A549 (cell line): ENCODE measurements around the gene ERICH6.

Experiments used
- CTCF ChIP-seq: fragments of >200 bp; sonication (Bioruptor Twin); formaldehyde crosslinking; IDR thresholded peaks from 3 replicates; pipeline ENCODE4 v1.5.1; 2016
- EHMT2 ChIP-seq: fragments of 200-600 bp; sonication (generic); IDR thresholded peaks from 2 replicates; pipeline ENCODE4 v1.6.1; 2016; ENCODE audit warnings: antibody characterized with exemption, low read depth, mild to moderate bottlenecking, moderate library complexity
- KDM1A ChIP-seq: fragments of 200-600 bp; sonication (generic); IDR thresholded peaks from 2 replicates; pipeline ENCODE4 v1.6.1; 2016; ENCODE audit warnings: low read depth, mild to moderate bottlenecking
- POLR2A ChIP-seq: IDR thresholded peaks from 2 replicates; pipeline ENCODE4 v1.6.1; 2012; ENCODE audit warnings: mild to moderate bottlenecking, low read length
- TF ChIP-seq, protein P1 (sequence below): fragments of 200-600 bp; sonication (generic); IDR thresholded peaks from 2 replicates; pipeline ENCODE4 v1.6.1; 2016; ENCODE audit warnings: antibody characterized with exemption, mild to moderate bottlenecking, moderate library complexity
- TF ChIP-seq, protein P2 (sequence below): IDR thresholded peaks from 2 replicates; pipeline ENCODE4 v1.6.1; 2012

DNA sequence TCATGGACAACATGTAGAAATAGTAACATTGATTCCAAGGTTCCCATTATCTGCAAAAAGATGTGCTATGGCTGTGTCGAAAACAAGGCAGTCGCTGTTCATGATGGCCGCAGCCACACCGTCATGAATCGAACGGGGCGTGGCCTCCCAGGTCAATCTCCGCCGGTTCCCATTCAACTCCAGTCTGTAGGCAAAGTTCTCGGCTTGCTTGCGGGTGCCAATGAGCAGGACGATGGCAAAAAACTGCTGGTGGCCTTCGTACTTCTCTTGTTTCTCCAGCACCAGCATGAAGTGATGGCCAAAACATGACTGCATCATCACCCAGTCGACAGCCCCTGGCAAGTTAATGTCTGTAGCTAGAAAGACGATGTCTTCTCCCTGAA, 38.4 kb upstream of the ERICH6 start:
- TF ChIP-seq CTCF (no peak), EHMT2 (no peak), POLR2A (no peak), KDM1A (no peak)
- TF ChIP-seq, protein P1, sequence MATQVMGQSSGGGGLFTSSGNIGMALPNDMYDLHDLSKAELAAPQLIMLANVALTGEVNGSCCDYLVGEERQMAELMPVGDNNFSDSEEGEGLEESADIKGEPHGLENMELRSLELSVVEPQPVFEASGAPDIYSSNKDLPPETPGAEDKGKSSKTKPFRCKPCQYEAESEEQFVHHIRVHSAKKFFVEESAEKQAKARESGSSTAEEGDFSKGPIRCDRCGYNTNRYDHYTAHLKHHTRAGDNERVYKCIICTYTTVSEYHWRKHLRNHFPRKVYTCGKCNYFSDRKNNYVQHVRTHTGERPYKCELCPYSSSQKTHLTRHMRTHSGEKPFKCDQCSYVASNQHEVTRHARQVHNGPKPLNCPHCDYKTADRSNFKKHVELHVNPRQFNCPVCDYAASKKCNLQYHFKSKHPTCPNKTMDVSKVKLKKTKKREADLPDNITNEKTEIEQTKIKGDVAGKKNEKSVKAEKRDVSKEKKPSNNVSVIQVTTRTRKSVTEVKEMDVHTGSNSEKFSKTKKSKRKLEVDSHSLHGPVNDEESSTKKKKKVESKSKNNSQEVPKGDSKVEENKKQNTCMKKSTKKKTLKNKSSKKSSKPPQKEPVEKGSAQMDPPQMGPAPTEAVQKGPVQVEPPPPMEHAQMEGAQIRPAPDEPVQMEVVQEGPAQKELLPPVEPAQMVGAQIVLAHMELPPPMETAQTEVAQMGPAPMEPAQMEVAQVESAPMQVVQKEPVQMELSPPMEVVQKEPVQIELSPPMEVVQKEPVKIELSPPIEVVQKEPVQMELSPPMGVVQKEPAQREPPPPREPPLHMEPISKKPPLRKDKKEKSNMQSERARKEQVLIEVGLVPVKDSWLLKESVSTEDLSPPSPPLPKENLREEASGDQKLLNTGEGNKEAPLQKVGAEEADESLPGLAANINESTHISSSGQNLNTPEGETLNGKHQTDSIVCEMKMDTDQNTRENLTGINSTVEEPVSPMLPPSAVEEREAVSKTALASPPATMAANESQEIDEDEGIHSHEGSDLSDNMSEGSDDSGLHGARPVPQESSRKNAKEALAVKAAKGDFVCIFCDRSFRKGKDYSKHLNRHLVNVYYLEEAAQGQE, result no peak
- TF ChIP-seq, protein P2, sequence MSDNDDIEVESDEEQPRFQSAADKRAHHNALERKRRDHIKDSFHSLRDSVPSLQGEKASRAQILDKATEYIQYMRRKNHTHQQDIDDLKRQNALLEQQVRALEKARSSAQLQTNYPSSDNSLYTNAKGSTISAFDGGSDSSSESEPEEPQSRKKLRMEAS, result no peak
